Smooth muscle cell of trachea (primary cell): ENCODE results near the gene SPAG16. TPM values are rescaled to one million over a fixed set of nuclear protein-coding genes. Genes with fewer than 3 reads are reported as not detected.

Experiments used
- total RNA-seq: library from RNA; depleted of rRNA; stranded (reverse); fragments of >200 nt; gene quantifications from 2 replicates; pipeline ENCODE4 v1.2.1, GENCODE V29; 2014

The SPAG16 gene
- 31.3 and 50.3 TPM in 2 replicates for total RNA-seq

DNA sequence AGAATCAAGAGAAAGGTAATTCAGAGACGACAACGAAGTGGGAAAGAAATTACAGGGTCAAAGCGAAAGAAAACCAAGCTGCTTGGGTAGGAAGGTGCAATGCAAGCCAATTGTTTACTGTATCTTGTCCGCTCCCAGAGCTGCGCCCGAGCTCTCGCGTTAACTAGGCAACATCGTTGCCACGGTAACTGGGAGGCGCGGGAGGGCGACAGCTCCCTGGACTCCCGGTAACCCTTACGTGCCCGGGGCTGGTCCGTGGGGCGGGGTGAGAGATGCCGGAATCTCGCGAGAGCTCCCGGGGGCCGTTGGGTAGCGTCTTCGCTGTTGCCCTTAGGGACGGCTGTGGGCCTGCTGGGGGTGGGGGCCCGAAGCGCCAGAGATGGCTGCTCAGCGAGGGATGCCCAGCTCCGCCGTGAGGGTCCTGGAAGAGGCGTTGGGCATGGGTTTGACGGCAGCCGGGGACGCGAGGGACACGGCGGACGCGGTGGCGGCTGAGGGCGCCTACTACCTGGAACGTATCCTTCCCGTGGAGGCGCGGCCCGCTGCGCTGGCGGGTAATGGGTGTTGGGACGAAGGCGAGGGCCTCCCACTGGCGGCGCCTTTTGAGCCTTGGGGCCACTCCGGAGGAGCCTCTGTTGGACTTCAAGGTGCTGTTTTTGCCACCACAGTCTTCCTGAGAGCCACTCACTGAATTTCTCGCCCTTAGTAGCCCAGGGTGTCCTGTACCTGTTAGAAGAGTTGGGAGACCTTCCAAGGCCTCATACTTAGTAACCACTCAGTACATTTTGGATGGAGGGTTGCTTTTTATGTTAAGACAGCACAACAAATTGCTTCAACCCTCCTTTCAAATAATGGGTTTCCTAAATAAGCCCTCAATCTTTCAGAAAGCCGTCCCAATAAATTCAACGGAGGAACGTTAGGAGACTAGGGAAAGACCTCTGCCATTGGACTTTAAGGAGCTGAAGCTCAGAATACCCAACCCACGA lies at the start of gene SPAG16:
TSS of gene SPAG16 (plus strand) at position 360 of the 986 bp plus-strand sequence.

DNA sequence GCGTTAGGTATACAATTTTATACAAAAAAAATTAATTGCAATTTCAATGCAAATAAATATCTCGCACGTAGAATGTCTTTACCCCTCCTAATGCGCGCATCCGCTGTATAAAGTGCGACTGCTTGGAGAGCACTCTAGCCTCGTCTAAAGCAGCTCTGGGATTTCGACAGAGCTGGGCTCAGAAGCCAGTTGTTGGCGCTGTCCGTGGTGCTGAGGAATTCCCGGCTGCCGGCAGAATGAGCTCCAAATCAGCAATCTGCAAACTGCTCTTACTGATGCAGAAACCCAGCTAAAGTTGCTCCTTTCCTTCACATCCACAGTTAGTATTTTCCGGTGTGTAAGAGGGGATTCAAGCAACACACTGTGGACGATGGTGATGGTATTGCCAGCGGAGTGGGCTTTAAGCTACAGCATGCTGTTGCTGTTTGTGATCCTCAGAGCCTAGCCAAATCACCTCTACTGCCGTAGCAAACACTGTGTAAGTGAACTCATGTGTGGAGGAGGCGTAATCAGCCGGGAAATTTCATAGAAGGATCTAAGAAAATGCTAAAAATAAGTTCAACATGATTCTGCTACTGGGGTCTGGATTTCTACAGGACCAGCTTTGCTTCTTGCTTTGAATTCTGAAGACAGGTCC lies 1126.8 kb downstream of the SPAG16 start, which contains the start of gene VWC2L:
TSS of gene VWC2L (plus strand) at position 137 of the 637 bp plus-strand sequence. CDS start 3,140 bp downstream, outside the sequence.

Other genes starting within 250 kb of the SPAG16 start
- gene IKZF2, start 132.9 kb upstream of the SPAG16 start, total RNA-seq: 9.9 and 15.6 TPM in 2 replicates